NCI-H1105 treated with DMSO at 0.1 percent for 48 hours (cell line): Measurements from ENCODE around the gene GLYR1.
A peak's percentile ranks its signal among the peaks of the same experiment; 100 is the strongest.
"Not testable (repeated sequence)": the region's sequence is repeated elsewhere in the genome, so short reads cannot be mapped to it uniquely, and the experiment has no call there.

Experiments used
- DNase-seq: peaks from one replicate; lab custom pipeline; 2025; lab: John Stamatoyannopoulos, UW

The GLYR1 gene

GRCh38 chr16:4787627-4788482 lies 59.2 kb downstream of the GLYR1 start, which contains the start of gene SEPTIN12:
Gene SEPTIN12 (minus strand): TSS chr16:4788345. CDS start chr16:4787645, 700 bp downstream.
- DNase-seq = no peak

GRCh38 chr16:4787068-4787467 lies 60.0 kb downstream of the GLYR1 start:
- DNase-seq = no peak

DNA sequence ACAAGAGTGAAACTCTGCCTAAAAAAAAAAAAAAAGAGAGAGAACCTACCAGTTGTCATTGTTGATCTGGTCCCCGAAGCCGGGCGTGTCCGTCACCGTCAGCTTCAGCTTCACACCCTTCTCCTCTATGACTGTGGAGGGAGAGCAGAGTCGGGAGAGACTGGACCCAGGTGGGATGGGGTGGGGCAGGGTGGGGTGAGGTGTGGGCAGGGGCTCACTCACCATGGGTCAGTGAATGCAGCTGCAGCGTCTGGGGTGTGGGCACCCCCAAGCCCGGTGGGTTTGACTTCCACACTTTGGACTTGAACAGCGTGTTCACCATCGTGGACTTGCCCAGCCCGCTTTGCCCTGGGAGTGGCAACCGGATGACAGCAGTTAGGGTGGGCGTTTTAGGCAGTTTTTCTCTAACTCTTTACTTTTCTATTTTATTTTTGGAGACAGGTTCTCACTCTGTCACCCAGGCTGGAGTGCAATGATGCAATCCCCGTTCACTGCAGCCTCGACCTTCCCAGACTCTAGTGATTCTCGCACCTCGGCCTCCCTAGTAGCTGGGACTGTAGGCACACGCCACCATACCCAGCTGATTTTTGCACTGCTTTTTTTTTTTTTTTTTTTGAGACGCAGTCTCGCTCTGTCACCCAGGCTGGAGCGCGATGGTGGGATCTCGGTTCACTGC lies 61.2 kb downstream of the GLYR1 start:
- no peak for DNase-seq

- DNase-seq = not testable (repeated sequence)
These were observed 62.6 kb downstream of the GLYR1 start for GRCh38 chr16:4784444-4784987.

DNA sequence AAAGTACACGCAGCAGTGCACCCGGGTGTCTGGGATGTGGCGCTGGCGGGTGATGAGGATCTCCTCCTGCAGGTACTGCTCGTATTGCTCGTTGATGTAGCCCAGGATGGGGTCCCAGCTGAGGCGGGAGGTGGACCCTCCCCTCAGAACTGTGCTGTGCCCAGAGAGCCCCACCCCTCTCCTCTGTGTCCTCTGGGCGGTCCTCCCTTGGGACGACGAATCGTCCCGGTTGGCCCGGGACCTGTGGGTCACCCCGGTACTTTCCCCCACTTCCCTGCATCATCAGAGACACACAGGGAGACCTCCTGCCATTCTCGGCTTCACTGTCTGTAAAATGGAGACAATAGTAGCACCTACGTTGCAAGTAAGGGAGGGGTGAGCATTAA lies 63.1 kb downstream of the GLYR1 start:
- no peak for DNase-seq

DNA sequence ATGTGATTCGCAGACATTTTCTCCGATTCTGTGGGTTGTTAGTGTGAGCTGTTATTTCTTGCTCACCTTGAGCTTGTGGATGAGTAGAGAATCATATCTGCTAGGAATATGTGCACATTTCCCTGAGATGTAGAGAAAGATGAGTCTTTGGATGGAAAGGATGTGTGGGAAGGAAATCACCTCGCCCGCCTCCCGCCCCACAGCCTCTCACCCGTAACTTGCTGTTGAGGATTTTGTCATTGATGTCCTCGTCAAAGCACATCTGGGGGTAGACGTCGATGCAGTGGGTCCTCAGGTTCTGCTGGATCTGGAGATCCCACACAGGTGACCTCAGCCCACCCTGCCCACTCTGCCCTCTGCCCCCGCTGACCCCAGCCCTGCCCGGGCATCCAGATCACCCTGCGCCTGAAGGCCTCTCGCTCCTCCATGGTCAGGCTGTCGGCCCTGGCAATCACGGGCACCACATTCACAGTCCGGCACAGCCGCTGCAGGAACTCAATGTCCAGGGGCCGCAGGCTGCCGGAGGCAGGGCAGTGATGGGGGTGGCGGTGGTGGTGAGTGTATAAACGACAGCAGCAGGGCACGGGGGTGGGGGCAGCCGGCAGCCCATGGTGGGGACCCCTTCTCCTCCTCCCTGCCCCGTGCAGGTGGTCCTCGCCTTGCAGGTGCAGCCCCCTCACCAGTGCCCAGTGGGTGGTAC lies 63.7 kb downstream of the GLYR1 start:
- DNase-seq = no peak

GRCh38 chr16:4780235-4780634 lies 66.9 kb downstream of the GLYR1 start:
- DNase-seq = no peak

- no peak for DNase-seq
These were observed 69.1 kb downstream of the GLYR1 start for GRCh38 chr16:4778050-4778392.

GRCh38 chr16:4777339-4778049 lies 69.6 kb downstream of the GLYR1 start:
- DNase-seq = no peak

DNA sequence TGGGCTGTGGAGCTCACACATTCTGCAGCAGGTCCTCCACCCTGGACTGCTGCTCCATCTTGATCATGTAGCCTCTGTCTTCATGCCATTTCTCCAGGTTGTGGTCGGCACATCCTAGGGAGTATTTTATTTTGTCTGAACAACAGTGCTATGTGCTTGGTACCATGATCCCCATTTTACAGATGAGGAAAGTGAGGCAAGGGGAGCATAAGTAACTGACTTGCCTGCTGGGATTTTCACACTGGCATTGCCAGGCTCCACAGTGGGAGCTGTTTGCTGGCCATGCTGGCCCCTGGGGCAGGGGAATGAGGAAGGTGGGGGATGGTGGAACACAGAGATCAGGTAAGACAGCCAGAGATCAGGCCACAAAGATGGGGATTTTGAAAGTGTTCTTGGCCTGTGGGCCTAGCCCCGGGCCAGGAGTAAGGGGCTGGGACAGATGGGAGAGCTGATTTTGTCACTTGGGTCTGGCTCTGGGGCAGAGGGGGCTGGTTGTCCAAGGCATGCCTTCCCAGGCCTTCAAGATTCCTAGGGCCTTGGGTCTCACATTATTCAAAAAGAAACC lies 70.9 kb downstream of the GLYR1 start:
- DNase-seq = no peak

- DNase-seq = no peak
These were observed 72.1 kb downstream of the GLYR1 start for GRCh38 chr16:4775005-4775404.

DNA sequence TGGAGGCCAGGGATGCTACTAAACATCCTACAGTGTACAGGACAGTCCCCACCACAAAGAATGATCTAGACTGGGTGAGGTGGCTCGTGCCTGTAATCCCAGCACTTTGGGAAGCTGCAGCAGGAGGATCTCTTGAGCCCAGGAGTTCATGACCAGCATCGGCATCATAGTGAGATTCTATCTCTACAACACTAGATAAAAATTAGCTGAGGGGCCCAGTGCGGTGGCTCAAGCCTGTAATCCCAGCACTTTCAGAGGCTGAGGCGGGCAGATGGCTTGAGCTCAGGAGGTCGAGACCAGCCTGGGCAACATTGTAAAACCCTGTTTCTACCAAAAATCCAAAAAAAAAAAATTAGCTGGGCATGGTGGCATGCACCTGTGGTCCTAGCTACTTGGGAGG lies 74.7 kb downstream of the GLYR1 start:
- DNase-seq = no peak

- no peak for DNase-seq
These were observed 75.4 kb downstream of the GLYR1 start for GRCh38 chr16:4771646-4772045.

DNA sequence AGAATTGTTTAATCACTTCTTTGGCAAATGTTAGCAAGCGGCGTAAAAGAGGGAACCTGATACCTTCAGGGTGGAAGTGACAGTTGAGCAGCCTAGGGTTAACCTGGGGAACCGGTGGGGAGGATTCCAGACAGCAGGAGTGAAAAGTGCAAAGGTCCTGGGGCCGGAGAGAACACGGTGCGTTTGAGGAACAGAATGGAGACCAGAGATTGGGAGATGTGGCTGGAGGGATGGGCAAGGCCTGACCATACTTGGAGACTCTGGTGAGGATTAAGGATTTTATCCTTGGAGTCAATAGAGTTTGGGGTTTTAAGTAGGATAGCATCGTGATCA lies 77.8 kb downstream of the GLYR1 start:
- DNase-seq = no peak

GRCh38 chr16:4768549-4769305 lies 78.4 kb downstream of the GLYR1 start:
- peak; percentile 85 for DNase-seq

DNA sequence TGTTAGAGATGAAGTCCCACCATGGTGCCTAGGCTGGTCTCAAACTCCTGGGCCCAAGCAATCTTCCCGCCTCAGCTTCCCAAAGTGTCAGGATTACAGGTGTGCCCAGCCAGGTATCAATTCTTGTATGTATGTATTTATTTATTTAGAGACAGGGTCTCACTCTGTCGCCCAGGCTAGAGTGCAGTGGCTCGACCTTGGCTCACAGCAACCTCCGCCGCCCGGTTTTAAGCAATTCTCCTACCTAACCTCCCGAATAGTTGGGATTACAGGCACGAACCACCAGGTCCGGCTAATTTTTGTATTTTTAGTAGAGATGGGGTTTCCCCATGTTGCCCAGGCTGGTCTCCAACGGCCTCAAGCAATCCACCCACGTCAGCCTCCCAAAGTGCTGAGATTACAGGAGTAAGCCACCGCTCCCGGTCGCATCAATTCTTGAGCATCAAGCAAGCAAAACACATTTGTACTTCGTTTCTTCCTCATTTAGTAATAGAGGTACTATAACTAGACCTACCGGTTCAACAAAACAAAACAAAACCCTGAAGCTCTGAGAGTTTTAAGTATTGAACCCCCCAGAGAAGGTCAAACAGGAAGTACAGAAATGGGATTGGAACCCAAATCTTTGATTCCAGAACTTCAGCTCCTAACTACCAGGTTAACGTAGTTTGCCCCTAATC lies 79.1 kb downstream of the GLYR1 start:
- no peak for DNase-seq

DNA sequence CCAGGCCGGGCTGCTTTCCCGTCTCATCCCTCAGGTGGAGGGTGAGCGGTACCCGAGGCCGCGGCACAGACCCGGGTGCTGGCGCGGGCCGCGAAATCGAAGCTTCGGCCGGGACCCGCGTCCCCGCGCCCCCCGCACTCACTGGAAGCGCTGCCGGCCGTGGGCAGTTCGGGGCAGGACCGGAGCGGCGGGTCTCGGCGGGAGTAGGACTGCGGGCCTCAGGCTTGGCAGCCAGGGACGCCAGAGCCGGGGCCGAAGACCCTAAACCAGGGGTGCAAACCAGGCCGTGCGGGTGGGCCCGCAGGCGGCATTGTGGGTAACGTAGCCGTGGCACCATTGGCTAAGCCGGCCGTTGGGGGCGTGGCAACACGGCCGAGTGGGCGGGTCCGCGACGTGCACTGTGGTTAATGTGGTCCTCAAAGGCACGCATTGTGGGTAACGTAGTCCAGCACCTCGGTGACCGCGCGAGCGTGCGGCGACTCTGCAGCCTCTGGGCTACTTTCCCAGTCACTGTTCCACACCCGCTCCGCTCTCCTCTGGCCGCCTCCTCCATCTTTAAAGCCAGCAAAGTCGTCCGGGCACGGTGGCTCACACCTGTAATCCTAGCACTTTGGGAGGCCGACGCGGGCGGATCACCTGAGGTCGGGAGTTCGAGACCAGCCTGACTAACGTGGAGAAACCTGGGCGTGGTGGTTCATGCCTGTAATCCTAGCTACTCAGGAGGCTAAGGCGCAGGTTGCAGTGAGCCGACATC lies 80.0 kb downstream of the GLYR1 start, which contains the start of gene ZNF500:
TSS of gene ZNF500 (minus strand) at position 288 of the 754 bp plus-strand sequence. CDS start 1,184 bp downstream, outside the sequence.
- DNase-seq = peak; percentile 86

DNA sequence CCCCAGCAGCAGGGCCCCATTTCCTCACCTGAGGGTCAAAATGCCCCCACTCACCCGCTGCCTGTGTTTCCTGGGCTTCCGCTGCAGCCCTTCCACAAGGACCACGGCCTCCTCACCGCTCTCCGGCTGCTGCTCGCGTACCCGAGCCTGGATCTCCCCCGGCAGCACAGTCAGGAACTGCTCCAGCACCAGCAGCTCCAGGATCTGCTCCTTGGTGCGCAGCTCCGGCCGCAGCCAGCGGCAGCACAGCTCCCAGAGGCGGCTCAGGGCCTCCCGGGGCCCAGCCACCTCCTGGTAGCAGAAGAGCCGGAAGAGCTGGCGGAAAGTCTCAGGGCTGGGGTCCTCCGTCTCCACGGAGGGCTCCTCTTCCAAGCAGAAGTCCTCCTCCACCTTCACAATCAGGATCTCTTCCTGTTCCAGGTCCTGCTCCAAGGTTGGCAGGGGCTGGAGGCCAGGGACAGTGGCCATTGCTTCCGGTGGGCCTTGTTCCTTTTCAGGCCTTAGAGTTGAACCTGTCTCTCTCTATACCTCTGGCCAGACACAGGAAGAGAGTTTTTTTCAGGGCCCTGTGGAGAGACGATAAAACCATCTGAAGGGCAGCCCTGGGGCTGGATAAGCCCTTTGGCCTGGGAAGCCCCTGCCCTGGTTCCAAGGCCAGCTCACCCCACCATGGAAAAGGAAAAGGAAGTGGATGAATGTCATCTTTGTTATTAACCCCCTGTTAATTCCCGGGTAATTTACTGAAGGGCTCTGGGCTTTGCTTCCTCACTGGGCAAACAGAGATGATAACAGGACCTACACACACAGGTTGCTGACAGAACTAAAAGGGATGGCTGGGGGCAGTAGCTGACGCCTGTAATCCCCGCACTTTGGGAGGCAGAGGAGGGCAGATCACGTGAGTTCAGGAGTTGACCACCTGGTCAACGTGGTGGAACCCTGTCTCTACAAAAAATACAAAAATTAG lies 81.3 kb downstream of the GLYR1 start:
- DNase-seq = no peak
